G401 (cell line): ENCODE measurements around the gene ANKRD12. TPM values are rescaled to one million over a fixed set of nuclear protein-coding genes. Genes with fewer than 3 reads are reported as not detected.

Source experiments
- DNase-seq: peaks from one replicate; pipeline ENCODE4 v3.0.0-alpha.2; 2015; ENCODE audit warnings: low spot score
- in situ Hi-C: cut with HindIII; loops from 2 replicates; pipeline ENCODE4 v1.10.0; 2016; ENCODE audit warnings: low sequenced_read_pairs, mixed read lengths
- total RNA-seq: library from RNA; depleted of rRNA; stranded (reverse); fragments of >200 nt; shearing (Covaris generic); gene quantifications from 2 replicates; pipeline ENCODE4 v1.2.3, GENCODE V29; 2014

ANKRD12 gene
- total RNA-seq, 1 experiment from 2014 or later, result 3.3 TPM

- DNase-seq, result no peak
- in situ Hi-C loops, result no loop called here
Measured at GRCh38 chr18:9174302-9174701, 37.7 kb downstream of the ANKRD12 start.

DNA sequence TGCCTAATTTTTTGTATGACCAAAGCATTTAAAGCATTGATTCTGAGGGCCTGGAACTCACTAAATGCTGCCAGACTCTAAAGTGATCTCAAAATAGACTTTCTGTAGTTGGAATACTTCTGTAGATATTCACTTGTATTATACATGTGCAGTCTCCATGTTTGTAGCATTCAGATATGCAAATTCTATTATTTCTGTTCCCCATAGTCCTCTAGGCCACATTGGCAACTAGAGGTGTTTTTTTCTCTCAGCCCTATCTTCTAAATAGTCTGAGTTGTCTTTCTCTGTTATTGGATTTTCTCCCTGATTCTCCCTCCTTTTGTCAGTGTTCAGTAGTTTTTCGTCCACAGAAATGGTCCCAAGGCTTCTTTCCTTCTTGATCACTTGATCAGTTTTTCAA lies 38.5 kb downstream of the ANKRD12 start:
- no peak for DNase-seq
- in situ Hi-C loops, result no loop called here

- no peak for DNase-seq
- in situ Hi-C loops, result no loop called here
Measured at GRCh38 chr18:9177031-9177430, 40.5 kb downstream of the ANKRD12 start.

GRCh38 chr18:9177466-9177865 lies 40.9 kb downstream of the ANKRD12 start:
- DNase-seq, result no peak
- in situ Hi-C loops, result no loop called here

DNA sequence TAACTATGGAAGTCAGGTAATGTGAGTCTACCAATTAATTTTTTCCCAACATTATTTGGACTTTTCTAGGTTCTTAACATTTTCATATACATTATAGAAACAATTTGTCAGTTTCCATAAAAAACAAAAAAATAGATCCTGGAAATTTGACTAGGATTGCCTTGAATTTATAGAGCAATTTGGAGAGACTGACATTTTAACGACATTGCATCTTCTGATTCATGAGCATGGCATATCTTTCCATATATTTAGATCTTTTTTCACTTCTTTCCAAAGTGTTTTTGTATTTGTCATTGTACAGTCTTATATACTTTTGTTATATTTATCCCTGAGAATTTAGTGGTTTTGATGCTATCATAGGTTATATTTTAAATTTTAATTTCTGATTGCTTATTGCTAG lies 42.0 kb downstream of the ANKRD12 start:
- in situ Hi-C loops, result no loop called here
- no peak for DNase-seq

GRCh38 chr18:9181275-9181674 lies 44.7 kb downstream of the ANKRD12 start:
- no peak for DNase-seq
- in situ Hi-C loops, result no loop called here

GRCh38 chr18:9182852-9183399 lies 46.3 kb downstream of the ANKRD12 start:
- DNase-seq, result no peak
- in situ Hi-C loops, result no loop called here

- in situ Hi-C loops, result no loop called here
- no peak for DNase-seq
Measured at GRCh38 chr18:9184998-9185613, 48.5 kb downstream of the ANKRD12 start.

DNA sequence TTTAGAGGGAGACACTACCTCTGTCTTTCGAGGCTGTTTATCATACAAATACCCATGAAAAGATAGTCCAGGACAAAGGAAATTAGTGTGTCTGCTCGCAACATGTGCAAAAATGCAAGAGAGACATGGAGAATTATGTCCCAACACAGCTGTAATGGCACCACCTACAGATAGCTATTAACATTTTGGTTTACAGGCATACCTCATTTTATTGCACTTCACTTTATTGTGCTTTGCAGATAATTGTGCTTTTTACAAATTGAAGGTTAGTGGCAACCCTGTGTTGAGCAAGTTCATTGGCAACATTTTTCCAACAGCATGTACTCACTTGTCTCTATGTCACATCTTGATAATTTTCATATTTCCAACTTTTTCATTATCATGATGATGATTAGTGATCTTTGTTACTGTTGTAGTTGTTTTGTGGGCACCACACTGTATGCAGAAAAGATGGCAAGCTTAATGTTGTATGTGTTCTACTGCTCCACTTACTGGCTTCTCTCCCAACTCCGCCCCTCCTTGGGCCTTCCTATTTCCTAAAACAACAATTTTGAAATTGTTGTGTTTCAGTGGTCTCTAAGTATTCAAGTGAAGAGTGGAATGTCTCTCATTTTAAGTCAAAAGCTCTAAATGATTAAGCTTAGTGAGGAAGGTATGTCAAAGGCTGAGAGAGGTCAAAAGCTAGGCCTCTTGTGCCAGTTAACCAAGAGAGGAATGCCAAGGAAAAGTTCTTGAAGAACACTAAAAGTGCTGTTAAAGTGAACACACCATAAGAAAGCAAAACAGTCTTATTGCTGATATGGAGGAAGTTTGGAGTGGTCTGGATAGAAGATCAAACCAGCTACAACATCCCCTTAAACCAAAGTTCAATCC lies 52.0 kb downstream of the ANKRD12 start:
- in situ Hi-C loops, result no loop called here
- no peak for DNase-seq

GRCh38 chr18:9189491-9189890 lies 52.9 kb downstream of the ANKRD12 start:
- in situ Hi-C loops, result no loop called here
- DNase-seq, result no peak

DNA sequence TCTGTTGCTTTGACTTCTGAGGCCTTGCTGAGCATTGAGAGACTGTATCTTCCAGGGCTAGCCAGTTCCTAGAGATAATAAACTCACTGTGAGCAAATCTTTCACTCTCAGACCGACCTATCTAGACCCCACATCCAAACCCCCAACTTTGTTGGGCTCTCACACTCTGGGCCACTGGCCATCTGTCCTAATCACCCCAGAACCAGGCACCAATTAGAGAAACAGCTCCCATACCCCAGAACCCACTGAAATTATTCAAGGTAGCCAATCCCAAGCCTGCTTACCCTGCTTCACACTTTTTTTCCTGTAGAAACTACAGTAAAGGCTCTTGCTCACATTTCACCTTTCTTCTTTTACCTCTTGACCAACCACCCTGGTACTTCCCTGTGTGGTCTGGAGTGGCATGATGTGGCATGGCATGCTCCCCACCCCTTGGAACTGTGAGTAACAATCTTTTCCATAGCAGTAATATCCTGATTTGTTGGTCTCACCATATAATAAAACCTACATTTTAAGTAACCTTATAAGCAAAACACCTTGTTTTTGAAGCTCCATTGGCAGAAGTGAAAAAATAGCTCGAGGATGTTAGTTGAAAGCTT lies 55.2 kb downstream of the ANKRD12 start:
- in situ Hi-C loops, result no loop called here
- no peak for DNase-seq

GRCh38 chr18:9193031-9193430 lies 56.5 kb downstream of the ANKRD12 start:
- in situ Hi-C loops, result no loop called here
- DNase-seq, result no peak

GRCh38 chr18:9196568-9196967 lies 60.0 kb downstream of the ANKRD12 start:
- in situ Hi-C loops, result no loop called here
- no peak for DNase-seq

GRCh38 chr18:9199681-9200080 lies 63.1 kb downstream of the ANKRD12 start:
- in situ Hi-C loops, result no loop called here

GRCh38 chr18:9201224-9201623 lies 64.6 kb downstream of the ANKRD12 start:
- in situ Hi-C loops, result no loop called here
- DNase-seq, result no peak

More at GRCh38 chr18:9199681-9200080, 63.1 kb downstream of the ANKRD12 start:
- no peak for DNase-seq

DNA sequence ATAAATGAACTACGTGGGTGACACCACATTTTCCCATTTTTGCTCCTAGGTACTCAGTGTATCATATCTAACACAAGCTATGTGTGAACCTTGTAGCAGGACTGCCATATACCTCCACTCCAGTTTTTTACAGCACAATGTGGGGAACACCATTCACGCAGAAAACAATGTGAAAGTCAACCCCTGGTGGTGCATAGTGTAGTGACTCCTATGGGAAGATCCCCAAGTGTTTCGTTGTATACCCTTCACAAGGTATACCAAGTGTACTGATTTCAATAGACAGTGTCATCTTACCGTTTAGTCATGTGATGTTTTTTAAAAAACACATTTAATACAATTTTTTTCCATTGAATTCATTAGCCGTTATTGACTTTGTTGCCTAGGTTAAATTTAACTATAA lies 68.1 kb downstream of the ANKRD12 start:
- in situ Hi-C loops, result no loop called here
- DNase-seq, result no peak

DNA sequence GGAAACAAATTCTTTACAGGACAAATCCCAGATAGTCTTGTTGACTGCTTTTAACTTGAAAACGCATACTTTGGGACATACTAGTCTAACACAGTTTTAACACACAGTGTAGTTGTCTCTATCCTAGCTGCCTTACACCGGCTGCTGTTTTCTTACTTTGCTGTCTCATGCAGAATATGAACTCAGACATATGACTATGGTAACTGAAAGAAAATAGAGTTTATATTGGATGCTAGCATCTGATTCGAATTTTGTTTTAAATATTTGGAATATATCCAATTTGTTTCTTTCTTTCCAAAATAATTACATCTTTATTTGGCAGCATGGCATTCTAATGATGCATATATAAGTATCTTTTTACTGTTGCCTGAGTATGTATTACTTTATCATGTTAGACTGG lies 69.8 kb downstream of the ANKRD12 start:
- in situ Hi-C loops, result no loop called here
- no peak for DNase-seq

DNA sequence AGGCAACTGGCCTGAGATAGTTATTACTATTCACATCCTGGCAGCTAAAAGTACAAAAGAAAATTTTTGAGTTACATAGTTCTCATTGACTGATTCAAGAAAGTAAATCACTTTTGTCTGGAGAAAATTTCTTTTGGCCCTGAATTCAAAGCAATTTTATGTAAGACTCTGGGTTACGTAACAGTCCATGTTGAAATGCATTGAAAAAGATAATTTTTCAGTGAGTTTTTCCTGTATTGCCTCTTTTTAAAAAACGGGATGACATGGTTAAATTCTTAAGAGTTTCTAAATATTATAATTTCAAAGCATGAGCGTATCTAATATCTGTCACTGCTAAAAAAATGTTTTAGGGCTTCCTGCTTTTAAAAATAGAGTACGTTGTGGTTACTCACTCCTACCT lies 72.7 kb downstream of the ANKRD12 start:
- no peak for DNase-seq
- in situ Hi-C loops, result no loop called here

DNA sequence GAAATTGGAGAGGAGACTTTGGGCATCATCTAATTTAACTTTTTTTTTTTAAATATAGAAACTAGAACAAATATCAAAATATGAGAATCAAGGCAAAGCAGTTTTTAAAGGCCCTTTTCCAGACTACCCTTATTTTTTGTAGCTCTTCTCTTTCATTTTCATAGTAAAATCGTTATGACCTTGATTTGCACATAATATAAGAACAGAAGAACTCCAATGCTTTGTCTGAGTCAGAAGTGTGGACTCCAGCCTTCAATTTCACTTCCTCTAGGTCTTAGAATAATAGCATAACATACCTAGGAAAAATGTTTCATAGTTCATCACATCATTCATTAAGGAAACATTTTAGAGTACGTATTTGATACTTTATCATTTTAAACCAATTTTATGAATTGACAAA lies 74.4 kb downstream of the ANKRD12 start:
- DNase-seq, result no peak
- in situ Hi-C loops, result no loop called here

DNA sequence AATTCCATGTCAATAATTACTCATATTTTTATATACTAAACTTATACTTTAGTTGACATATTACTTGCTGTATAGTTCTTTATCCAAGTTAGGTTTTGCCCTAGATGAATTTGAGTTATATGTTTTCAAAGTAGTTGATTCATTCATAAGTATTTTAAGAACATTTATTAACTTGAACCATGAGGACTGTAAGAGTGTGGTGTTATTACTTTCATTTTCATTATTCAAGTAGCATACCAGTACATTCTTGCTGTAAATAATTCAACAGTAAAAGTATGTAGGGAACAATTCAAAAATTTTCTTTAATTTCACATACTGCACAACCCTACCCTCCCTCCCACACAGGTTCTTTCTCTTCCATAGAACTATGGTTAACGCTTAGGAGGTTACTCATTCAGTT lies 75.4 kb downstream of the ANKRD12 start:
- no peak for DNase-seq
- in situ Hi-C loops, result no loop called here
